HL-60 (cell line): ENCODE measurements around the gene ATP10D.

ENCODE experiments used
- CTCF ChIP-seq: IDR thresholded peaks from one replicate; pipeline ENCODE4 v1.5.1; 2011; ENCODE audit warnings: low read length, control low read depth, inconsistent platforms; ENCODE audit not compliant: insufficient read depth
- GABPA ChIP-seq: IDR thresholded peaks from 2 replicates; pipeline ENCODE4 v1.6.1; 2012; ENCODE audit warnings: low read depth
- REST ChIP-seq: IDR thresholded peaks from 2 replicates; pipeline ENCODE4 v1.6.1; 2012; ENCODE audit warnings: low read depth; ENCODE audit not compliant: insufficient replicate concordance

GRCh38 chr4:47513461-47513860, 28.4 kb downstream of the ATP10D start:
- TF ChIP-seq CTCF, result no peak
- no peak for TF ChIP-seq REST
- TF ChIP-seq GABPA, result no peak
